ENCODE results near the gene VSIG10. TPM values are rescaled to one million over a fixed set of nuclear protein-coding genes. Genes with fewer than 3 reads are reported as not detected.

The VSIG10 gene
- total and polyA plus RNA-seq, 2 of the 13 experiments (the other 11 are each of a cell fraction or from before 2014, with no cell fraction given), result 25.6 to 42.5 TPM

GRCh38 chr12:118052324-118053070 is 51.3 kb downstream of the VSIG10 start (continued):
- no peak for TF ChIP-seq ZFP36 (IDR thresholded peaks at IDR 0.05; ENCODE audit: borderline replicate concordance, low read depth, low read length, partially characterized antibody)
- 0 out of 2 replicates have a peak, but pooled peaks have one; percentile 37 for TF ChIP-seq ZNF569 (CRISPR knock-in tag; IDR thresholded peaks at IDR 0.05; ENCODE audit: borderline replicate concordance)
- no peak for TF ChIP-seq ZNF207 (IDR thresholded peaks at IDR 0.05; ENCODE audit: borderline replicate concordance)
- TF ChIP-seq, protein P1, sequence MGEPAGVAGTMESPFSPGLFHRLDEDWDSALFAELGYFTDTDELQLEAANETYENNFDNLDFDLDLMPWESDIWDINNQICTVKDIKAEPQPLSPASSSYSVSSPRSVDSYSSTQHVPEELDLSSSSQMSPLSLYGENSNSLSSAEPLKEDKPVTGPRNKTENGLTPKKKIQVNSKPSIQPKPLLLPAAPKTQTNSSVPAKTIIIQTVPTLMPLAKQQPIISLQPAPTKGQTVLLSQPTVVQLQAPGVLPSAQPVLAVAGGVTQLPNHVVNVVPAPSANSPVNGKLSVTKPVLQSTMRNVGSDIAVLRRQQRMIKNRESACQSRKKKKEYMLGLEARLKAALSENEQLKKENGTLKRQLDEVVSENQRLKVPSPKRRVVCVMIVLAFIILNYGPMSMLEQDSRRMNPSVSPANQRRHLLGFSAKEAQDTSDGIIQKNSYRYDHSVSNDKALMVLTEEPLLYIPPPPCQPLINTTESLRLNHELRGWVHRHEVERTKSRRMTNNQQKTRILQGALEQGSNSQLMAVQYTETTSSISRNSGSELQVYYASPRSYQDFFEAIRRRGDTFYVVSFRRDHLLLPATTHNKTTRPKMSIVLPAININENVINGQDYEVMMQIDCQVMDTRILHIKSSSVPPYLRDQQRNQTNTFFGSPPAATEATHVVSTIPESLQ (CRISPR knock-in tag; conservative IDR thresholded peaks at IDR 0.05), result no peak
- no peak for TF ChIP-seq RELA (CRISPR knock-in tag; IDR thresholded peaks at IDR 0.05)
- 0 out of 2 replicates have a peak, but pooled peaks have one; percentile 56 for TF ChIP-seq SMAD1 (CRISPR knock-in tag; IDR thresholded peaks at IDR 0.05; ENCODE audit: borderline replicate concordance, low read depth)
- TF ChIP-seq CEBPZ (IDR thresholded peaks at IDR 0.05; ENCODE audit: low read length), result no peak
- TF ChIP-seq SIN3B (IDR thresholded peaks at IDR 0.05; ENCODE audit: low read length), result no peak
- TF ChIP-seq ZFP82 (CRISPR knock-in tag; IDR thresholded peaks at IDR 0.05; ENCODE audit: borderline replicate concordance), result no peak
- peak; percentile 43; the same call in 1 of the 2 replicates for TF ChIP-seq FOXJ3 (CRISPR knock-in tag; IDR thresholded peaks at IDR 0.05; ENCODE audit: borderline replicate concordance)
- no peak for TF ChIP-seq ZBTB1 (CRISPR knock-in tag; IDR thresholded peaks at IDR 0.05; ENCODE audit: borderline replicate concordance)
- TF ChIP-seq, protein P2, sequence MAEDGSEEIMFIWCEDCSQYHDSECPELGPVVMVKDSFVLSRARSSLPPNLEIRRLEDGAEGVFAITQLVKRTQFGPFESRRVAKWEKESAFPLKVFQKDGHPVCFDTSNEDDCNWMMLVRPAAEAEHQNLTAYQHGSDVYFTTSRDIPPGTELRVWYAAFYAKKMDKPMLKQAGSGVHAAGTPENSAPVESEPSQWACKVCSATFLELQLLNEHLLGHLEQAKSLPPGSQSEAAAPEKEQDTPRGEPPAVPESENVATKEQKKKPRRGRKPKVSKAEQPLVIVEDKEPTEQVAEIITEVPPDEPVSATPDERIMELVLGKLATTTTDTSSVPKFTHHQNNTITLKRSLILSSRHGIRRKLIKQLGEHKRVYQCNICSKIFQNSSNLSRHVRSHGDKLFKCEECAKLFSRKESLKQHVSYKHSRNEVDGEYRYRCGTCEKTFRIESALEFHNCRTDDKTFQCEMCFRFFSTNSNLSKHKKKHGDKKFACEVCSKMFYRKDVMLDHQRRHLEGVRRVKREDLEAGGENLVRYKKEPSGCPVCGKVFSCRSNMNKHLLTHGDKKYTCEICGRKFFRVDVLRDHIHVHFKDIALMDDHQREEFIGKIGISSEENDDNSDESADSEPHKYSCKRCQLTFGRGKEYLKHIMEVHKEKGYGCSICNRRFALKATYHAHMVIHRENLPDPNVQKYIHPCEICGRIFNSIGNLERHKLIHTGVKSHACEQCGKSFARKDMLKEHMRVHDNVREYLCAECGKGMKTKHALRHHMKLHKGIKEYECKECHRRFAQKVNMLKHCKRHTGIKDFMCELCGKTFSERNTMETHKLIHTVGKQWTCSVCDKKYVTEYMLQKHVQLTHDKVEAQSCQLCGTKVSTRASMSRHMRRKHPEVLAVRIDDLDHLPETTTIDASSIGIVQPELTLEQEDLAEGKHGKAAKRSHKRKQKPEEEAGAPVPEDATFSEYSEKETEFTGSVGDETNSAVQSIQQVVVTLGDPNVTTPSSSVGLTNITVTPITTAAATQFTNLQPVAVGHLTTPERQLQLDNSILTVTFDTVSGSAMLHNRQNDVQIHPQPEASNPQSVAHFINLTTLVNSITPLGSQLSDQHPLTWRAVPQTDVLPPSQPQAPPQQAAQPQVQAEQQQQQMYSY (CRISPR knock-in tag; IDR thresholded peaks at IDR 0.05), result no peak
- no peak for TF ChIP-seq ZNF616 (CRISPR knock-in tag; IDR thresholded peaks at IDR 0.05; ENCODE audit: low read depth)
- TF ChIP-seq HOXA3 (CRISPR knock-in tag; IDR thresholded peaks at IDR 0.05), result peak; percentile 92
- no peak for TF ChIP-seq SMYD3 (CRISPR knock-in tag; IDR thresholded peaks at IDR 0.05)
- TF ChIP-seq ELF1 (CRISPR knock-in tag; IDR thresholded peaks at IDR 0.05), result peak; percentile 60; the same call in 1 of the 2 replicates
- TF ChIP-seq ZFP90 (CRISPR knock-in tag; IDR thresholded peaks at IDR 0.05; ENCODE audit: borderline replicate concordance), result 0 out of 2 replicates have a peak, but pooled peaks have one; percentile 63
- peak; percentile 87 for TF ChIP-seq MEF2D (CRISPR knock-in tag; IDR thresholded peaks at IDR 0.05)
- no peak for TF ChIP-seq ZNF3 (CRISPR knock-in tag; IDR thresholded peaks at IDR 0.05)
- no peak for TF ChIP-seq RORA (CRISPR knock-in tag; IDR thresholded peaks at IDR 0.05)
